ENCODE data around the gene CHD5.

DNA sequence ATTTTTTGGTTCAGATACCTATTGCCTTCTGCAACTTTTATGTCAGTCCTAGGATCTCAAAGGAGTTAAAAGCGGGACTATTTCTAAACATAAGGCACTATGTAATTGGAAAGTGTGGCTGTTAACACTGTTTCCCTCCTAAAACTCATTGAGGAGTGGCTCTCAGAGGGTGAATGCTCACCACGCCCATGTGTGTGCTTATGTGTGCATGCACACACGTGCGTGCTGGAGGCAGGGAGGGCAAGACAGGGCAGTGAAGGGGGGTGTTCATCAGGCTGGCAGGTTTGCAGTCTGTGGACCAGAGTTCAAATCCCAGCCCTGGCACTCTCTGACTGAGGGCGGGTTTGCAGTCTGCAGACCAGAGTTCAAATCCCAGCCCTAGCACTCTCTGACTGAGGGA lies 112.0 kb downstream of the CHD5 start:
- TF ChIP-seq, protein P1, sequence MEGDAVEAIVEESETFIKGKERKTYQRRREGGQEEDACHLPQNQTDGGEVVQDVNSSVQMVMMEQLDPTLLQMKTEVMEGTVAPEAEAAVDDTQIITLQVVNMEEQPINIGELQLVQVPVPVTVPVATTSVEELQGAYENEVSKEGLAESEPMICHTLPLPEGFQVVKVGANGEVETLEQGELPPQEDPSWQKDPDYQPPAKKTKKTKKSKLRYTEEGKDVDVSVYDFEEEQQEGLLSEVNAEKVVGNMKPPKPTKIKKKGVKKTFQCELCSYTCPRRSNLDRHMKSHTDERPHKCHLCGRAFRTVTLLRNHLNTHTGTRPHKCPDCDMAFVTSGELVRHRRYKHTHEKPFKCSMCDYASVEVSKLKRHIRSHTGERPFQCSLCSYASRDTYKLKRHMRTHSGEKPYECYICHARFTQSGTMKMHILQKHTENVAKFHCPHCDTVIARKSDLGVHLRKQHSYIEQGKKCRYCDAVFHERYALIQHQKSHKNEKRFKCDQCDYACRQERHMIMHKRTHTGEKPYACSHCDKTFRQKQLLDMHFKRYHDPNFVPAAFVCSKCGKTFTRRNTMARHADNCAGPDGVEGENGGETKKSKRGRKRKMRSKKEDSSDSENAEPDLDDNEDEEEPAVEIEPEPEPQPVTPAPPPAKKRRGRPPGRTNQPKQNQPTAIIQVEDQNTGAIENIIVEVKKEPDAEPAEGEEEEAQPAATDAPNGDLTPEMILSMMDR (optimal IDR thresholded peaks at IDR 0.05 in 1 of 3, IDR thresholded peaks at IDR 0.05 in 1 of 3, conservative IDR thresholded peaks at IDR 0.05 in 1 of 3; ENCODE audit: extremely low read depth in 1 of 3, insufficient read depth in 2 of 3, low read length in 3 of 3): no peak
- TF ChIP-seq EZH2 (IDR thresholded peaks at IDR 0.05; ENCODE audit: low read length): no peak

Measured in keratinocyte (primary cell).